ENCODE results near the gene CALML4. TPM values are rescaled to one million over a fixed set of nuclear protein-coding genes. Genes with fewer than 3 reads are reported as not detected.

Gene CALML4, protein sequence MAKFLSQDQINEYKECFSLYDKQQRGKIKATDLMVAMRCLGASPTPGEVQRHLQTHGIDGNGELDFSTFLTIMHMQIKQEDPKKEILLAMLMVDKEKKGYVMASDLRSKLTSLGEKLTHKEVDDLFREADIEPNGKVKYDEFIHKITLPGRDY
- total RNA-seq (2022; extraction: Qiagen RNA extraction), result 6.3 to 9.1 TPM (median 8.1 TPM) in 5 replicates

DNA sequence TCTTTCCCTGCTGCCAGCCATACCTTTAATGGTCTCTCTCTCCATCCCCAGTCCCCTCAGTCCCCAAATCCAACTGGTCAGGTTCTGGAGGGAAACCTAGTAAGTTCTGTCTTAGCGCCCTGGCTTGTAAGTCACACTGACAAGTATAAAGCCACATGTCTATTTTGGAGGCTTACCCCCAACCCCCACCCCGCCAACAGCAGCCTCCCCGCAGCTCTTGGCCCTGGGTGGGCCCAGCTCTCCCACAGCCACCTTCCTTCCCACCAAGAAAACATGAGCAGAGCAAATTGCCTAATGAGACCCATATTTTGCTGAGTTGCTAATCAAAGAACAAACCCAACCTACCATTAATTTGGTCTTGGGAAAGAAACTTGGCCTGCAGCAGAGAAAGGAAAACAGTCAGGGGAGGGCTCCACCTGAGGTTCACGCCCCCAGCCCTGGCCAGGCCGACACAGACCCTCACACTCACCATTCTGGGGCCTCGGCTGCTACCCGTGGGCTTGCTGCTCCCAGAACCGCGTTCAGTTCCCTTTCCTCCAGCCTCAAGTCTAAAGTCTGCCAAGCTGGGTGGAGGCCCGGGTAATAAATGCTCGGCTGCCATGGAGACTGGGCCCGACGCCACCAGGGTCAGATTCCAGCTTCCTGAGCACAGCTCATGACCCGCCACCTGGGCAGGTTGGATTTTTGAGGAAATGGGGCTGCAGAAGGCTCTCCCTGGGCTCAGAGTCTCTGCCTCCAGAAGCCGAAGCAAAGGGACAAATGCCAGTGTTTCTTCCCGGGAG, at the start of gene CALML4:
Gene CALML4, minus strand, starts transcription at position 557 of the 782 bp plus-strand sequence. Its CDS starts 85 bp downstream, at position 472.

DNA sequence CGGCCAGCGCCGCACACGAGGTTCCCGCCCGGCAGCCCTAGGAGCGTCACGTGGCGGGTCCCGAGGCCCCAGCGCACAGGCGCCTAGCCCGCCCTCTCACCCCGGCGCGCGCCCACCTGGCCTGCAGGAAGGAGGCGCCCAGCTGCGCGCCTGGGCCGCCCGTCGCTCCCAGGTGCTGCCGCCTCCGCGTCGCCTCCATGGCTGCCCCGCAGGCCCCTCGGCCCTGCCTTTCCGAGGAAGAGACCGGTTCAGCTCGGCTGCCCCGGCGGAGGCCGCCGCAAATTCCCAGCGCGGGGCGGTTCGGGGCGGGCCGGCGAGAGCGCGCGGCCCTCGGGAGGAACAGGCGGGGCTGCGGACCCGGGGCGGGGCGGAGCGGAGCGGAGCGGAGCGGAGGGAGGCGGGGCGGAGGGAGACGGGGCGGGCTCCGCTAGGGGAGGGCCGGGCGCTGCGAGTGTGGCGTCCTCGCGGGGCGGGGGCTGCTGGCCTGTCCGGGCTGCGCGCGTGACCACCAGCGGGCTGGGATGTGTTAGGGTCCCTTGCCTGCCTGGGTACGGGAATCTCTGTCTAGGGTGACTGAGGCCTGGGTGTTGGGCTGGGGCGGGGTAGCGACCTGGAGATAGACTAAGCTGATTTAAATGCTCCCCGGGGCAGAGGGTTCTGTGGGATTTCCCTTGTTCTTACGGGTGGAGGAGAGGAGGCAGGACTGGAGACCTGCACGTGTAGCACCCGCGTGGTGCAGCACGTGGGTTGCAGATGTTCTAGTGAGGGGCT, 24.4 kb upstream of the CALML4 start, which contains the start of gene CLN6:
Gene CLN6, minus strand, starts transcription at position 343 of the 771 bp plus-strand sequence. Its CDS starts 144 bp downstream, at position 199.

Other genes with a start within 250 kb of the CALML4 start
- 18.3 to 22.3 TPM (median 21.5 TPM) in 5 replicates for gene PIAS1, start 151.0 kb downstream of the CALML4 start, total RNA-seq (2022; extraction: Qiagen RNA extraction)
- 70.4 to 83.0 TPM (median 76.8 TPM) in 5 replicates for gene CLN6, start 24.4 kb upstream of the CALML4 start, total RNA-seq (2022; extraction: Qiagen RNA extraction)
- gene FEM1B, start 72.4 kb upstream of the CALML4 start, total RNA-seq (2022; extraction: Qiagen RNA extraction), result 17.6 to 27.5 TPM (median 23.9 TPM) in 5 replicates
- 2.7 to 7.5 TPM (median 4.6 TPM) in 5 replicates for gene ITGA11, start 226.8 kb upstream of the CALML4 start, total RNA-seq (2022; extraction: Qiagen RNA extraction)

Measured in A549 treated with Hydrocortisone at 1 μM for 4 hours (cell line).